Hematopoietic multipotent progenitor cell treated with erythropoietin and hydrocortisone succinate and interleukin-3 and kit ligand, for 8 days (in vitro differentiated cells): ENCODE data around the gene TMIGD2.
A peak's percentile ranks its signal among the peaks of the same experiment; 100 is the strongest.
"Not testable (repeated sequence)": the region's sequence is repeated elsewhere in the genome, so short reads cannot be mapped to it uniquely, and the experiment has no call there.

ENCODE experiments used
- DNase-seq: peaks from one replicate; pipeline ENCODE4 v3.0.0-alpha.2; 2015

Gene TMIGD2

GRCh38 chr19:4266253-4267000 is 35.8 kb downstream of the TMIGD2 start:
- no peak for DNase-seq

- no peak for DNase-seq
Measured at GRCh38 chr19:4264812-4265211, 37.4 kb downstream of the TMIGD2 start.

DNA sequence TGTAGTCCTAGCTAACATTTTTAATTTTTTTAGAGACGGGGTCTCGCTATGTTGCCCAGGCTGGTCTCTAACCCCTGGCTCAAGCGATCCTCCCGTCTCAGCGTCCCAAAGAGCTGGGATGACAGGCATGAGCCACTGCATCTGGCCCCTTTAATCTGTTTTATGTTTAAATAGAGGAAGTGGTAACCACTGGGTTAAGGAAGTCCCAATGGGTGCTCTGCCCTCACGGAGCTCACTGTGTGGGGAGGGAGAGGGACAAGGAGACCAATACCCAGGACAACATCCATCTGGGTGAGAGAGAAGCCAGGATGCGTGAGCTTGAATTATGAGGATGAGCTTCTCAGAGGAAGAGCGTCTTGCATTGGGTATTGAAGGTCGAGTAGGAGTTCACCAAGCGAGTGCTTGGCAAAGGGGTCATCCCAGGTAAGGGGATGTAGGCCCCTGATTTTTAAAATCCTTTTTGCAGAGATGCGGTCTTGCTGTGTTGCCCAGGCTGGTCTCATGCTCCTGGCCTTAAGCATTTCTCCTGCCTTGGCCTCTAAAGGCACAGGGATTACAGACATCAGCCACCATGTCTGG is 41.5 kb downstream of the TMIGD2 start:
- DNase-seq = no peak

DNA sequence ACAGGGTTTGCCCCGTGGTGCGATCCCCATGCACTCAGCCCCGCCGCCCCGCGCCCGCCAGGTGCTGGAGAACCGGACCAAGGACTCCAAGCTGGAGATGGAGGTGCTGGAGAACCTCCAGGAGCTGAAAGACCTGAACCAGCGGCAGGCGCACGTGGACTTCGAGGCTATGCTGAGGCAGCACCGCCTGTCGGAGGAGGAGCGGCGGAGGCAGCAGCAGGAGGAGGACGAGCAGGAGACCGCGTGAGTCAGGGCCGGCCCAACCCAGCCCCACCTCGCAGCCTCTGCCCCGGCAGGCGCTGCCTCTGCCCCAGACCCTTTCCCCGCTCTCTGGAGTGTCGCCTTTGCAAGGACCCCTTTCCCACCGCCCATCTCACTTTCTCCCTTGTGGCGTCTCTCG is 44.0 kb downstream of the TMIGD2 start:
- no peak for DNase-seq

GRCh38 chr19:4257025-4257424 is 45.2 kb downstream of the TMIGD2 start:
- no peak for DNase-seq

- peak; percentile 9 for DNase-seq
Measured at GRCh38 chr19:4256563-4256962, 45.6 kb downstream of the TMIGD2 start.

DNA sequence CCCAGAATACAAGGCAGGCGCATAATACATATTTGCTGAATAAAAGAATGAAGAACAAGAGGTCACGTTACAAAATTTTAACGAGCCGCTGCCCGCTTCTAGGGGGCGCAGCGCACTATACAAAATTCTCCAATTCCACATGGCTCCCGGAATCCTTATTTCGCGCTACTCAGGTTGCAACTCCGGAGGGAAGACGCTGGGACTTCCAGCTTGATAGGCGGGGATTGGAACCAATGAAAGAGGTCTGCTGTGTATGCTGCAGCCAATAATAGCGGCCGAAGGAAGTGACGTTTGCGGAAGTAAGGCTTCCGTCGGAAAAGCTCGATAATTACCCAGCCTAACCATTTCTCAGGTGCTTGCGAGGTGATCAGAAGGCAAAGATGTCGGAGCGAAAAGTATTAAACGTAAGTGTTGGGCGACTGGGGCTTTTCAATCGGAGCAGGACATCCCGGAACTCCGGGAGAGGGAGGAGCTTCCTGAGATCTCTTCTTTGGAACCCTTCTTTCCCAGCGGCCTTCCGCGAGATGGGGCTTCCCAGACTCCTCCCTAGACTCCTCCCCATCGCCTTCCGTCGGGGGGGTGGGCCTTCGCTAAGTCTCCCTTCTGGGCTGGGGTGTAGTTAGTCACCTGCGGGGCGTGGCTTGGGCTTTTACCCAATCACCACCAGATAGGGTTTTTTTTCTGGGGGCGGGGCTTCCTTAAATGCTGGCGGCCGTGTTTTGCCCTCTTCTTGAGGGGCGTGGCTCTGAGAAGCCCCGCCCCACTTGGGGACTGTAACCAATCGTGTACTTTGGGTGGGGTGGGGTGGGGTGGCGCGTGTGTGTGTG is 55.2 kb downstream of the TMIGD2 start, which contains the start of gene YJU2:
TSS of gene YJU2 (plus strand) at position 314 of the 827 bp plus-strand sequence. CDS start at position 381, 67 bp downstream.
- DNase-seq = peak; percentile 100

- DNase-seq = not testable (repeated sequence)
Measured at GRCh38 chr19:4245938-4246337, 56.3 kb downstream of the TMIGD2 start.
